ENCODE measurements around the gene CAB39L.

Gene CAB39L

DNA sequence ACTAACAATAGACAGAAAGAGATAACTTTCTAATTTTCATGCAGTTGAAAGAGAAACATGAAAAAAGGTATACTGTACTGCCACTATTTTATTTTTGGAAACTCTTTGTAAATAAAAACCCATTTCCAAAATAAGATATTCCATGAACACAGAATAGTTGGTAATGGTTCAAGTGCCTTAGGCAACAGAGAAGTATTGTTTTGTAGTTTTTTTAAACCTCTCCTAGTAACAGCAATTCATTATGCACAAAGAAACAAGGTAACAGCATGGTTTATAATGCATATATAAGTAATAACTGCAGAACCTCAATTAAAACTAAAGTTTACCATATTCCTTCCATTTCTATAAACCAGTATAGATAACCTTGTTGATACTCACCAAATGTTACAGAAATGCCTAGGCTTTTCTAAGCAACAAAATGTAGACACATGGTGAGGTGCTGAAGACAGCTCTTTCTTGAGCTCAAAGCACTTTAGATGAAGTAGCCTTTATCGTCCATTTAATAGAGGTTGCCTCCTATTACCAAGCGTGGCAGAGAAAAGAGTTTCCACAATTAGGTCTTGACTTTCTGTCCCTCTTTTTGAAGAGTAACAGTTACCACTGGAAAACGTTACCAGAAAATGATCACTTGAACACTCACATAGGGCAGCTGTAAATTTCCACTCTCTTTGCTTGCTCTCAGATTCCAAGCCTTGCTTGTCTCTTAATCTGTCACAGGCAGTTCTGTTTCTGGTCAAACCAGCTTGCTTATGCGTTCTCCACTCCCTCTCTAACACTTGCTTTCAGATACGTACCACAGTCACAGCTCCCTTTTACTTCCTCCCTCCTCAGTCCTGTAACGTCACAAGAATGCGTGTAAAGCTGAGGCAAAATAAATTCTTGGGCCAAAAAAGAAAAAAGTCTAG, 42.9 kb downstream of the CAB39L start:
- peak; percentile 69 for DNase-seq (ENCODE audit: low spot score)

GRCh38 chr13:49399801-49400472, 43.9 kb downstream of the CAB39L start:
- DNase-seq (ENCODE audit: low spot score), result no peak

DNA sequence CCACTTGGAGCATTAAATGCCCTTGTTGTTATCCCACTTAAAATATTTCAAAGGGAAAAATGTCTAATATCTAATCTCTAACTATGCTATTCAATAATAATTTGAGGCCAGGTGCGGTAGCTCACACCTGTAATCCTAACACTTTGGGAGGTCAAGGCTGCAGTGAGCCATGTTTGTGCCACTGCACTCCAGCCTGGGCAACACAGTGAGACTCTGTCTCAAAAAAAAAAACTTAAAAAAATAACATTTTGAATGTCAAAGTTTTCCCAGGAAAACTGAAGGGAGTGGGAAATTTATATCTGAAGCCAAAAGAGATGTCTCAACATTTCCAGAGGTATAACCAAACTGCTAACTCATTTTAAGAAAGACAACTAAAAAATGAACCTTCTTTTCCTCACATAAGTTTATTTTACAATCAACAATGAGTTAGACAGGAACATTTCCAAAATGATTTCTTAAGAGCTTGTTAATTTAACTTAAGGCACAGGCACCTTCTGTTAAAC, 47.9 kb downstream of the CAB39L start:
- DNase-seq (ENCODE audit: low spot score), result no peak

DNA sequence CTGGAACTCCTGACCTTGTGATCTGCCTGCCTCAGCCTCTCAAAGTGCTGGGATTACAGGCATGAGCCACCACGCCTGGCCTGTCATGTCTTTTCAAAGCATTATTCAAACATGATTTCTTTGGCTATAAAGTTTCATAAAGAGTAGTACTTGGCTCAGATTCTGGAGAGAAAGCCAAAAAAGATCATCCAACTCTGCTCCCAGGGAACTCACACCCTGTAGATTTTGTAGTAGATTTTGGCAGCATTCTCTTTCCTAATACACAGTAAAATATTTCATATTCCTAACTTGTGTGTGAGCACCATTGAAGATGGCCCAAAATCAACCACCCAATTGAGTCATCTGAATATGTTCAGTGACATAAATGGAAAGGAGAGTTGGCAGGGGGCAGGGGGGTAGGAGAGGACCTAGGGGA, 48.4 kb downstream of the CAB39L start:
- DNase-seq (ENCODE audit: low spot score), result no peak

- no peak for DNase-seq (ENCODE audit: low spot score)
Measured at GRCh38 chr13:49388091-49388635, 55.7 kb downstream of the CAB39L start.

- DNase-seq (ENCODE audit: low spot score), result no peak
Measured at GRCh38 chr13:49386664-49387063, 57.2 kb downstream of the CAB39L start.

DNA sequence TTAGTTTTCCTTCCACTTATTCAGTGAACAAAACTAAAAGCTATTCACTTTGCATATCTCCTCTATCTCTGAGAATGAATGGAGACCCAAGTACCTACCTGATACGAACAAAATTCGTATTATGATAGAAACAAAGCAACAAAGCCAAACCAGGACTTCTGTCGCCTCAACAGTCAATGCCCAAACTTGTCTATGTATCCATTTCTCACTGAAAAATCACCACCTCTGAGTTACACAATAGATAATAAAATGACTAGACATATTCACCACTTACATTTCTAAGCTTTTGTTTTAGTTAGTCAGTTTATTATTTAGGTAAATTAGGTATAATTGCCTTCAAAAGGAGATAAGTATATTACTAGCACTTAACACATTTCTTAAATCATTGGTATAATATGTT, 67.7 kb downstream of the CAB39L start:
- no peak for DNase-seq (ENCODE audit: low spot score)

DNA sequence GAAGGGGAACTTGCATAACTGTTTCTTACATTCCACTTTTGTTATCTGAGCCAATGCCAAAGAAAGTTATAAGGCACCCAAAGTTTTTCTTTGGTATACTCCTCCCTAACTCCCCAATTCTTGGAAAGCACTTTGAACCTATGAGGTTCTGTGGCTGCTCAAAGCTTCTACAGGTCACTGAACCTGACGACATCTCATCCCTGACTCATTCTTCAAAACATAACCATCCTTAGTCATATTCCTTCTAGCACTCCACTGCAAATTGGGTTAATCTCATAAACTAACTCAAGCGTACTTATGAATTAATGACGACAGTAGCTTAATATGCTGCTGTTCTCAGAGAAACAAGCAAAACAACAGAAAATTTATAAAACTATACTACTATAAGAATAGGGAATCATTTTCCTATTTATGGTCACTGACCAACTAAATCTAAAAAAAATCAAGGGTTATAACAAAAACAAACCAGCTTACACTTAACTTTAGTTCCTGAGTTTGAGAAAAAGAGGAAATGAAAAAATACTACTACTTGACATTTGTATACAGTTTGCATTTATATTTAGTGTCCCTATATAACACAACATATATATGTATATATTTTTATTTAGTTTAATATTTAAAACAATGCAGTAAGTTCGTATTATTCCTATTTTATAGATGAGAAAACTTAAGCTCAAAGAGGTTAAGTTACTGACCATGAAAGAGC, 69.1 kb downstream of the CAB39L start:
- no peak for DNase-seq (ENCODE audit: low spot score)

DNA sequence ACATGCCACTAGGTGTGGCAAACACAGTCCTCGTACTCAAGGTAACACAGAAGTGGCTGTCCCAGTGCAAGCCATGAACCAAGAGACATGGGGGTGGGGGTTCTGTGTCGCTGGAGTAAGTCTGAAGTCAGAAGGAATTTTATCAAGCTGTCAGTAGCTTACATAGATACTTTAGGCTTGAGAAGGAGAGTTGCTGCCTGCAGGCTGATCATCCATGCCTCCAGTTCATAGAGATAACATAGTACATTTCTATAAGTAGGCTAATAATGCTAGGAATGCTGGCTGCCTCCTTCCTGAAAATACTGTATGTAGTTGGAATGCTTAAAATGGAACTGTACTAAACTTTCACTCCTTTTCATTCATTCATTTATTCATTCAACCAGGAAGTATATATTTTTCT, 70.1 kb downstream of the CAB39L start:
- no peak for DNase-seq (ENCODE audit: low spot score)

- DNase-seq (ENCODE audit: low spot score), result no peak
Measured at GRCh38 chr13:49371943-49372613, 71.8 kb downstream of the CAB39L start.

GRCh38 chr13:49370371-49370770, 73.5 kb downstream of the CAB39L start:
- DNase-seq (ENCODE audit: low spot score), result peak; percentile 18

DNA sequence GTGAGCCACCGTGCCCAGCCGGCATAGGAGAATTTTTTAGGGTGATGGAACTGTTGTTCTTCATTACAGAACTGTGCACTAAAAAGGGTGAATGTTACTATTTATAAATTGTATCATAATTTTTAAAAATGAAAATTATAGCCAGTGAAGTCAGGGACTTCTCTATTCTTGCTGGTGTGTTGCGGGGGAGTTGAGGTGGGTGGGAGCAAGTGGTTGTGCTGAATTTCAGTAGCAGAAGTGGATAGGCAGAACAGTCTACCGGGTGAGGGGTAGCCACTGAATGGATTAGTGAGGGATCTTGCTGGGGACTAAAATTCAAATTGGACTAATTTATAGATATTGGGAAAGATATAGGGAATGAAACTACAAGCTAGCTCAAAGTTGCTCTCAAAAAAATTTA, 74.0 kb downstream of the CAB39L start:
- DNase-seq (ENCODE audit: low spot score), result no peak

DNA sequence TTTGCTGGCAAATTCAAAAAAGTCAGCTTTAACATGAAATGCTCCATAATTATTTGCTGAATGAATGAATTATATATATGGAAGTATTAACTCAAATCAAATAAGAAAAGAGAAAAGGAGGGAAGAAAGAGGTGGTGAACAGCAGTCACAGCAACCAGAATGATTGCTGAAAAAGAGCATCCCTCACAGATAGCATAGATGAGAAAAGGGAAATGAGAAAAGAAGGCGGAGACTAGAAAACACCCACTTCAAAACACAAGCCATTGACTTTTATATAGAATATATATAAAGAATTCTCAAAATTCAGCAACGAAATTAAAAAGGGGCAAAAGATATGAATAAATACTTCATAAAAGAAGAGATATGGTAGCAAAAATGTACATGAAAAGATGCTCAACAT, 75.2 kb downstream of the CAB39L start:
- DNase-seq (ENCODE audit: low spot score), result no peak

DNA sequence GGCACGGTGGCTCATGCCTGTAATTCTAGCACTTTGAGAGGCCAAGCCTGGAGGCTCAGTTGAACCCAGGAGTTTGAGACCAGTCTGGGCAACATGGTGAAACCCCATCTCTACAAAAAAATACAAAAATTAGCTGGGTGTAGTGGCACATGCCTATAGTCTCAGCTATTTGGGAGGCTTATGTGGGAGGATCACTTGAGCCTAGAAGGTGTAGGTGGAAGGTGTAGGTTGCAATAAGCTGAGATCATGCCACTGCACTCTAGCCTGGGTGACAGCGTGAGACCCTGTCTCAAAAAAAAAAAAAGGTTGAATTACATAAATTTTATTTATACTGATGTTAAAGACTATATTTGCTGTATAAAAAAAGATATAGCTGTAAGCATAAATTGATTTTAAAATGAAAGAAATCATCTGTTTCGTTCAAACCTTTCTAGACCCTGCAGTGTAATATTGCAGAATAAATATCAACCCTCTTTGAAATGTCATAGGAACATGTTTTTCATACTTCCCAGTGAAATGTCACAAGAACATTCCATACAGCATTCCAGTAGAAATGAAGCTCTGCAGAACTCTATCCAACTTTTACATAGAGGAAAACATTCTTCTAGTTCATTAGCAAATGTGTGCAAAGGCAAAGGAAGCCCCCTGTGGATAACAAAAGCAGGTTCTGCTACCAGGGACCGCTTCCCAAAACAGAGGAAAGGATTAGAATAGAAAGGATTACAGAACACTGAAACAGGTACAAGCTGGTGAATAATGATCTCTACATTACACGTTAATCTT, 76.0 kb downstream of the CAB39L start:
- no peak for DNase-seq (ENCODE audit: low spot score)

GRCh38 chr13:49366841-49367240, 77.0 kb downstream of the CAB39L start:
- DNase-seq (ENCODE audit: low spot score), result no peak

DNA sequence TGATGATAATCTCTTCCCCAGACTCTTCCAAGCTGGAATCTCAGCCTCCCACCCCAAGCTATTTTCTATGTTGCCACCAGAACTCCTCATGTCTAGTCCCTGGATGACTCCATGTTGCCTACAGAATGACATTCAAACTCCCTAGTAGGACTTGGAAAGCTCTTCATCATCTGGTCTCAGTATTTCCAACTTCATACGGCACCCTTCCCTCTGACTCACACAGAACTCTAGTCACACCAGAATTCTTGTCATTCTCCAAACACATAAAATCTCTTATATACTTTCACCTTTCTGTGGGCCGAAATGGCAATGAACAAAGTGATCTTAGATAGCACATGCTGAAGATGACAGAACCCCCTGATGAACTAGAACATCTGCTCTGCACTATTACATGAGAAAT, 86.2 kb downstream of the CAB39L start:
- no peak for DNase-seq (ENCODE audit: low spot score)

- no peak for DNase-seq (ENCODE audit: low spot score)
Measured at GRCh38 chr13:49356223-49356622, 87.6 kb downstream of the CAB39L start.

- no peak for DNase-seq (ENCODE audit: low spot score)
Measured at GRCh38 chr13:49354719-49355118, 89.1 kb downstream of the CAB39L start.

DNA sequence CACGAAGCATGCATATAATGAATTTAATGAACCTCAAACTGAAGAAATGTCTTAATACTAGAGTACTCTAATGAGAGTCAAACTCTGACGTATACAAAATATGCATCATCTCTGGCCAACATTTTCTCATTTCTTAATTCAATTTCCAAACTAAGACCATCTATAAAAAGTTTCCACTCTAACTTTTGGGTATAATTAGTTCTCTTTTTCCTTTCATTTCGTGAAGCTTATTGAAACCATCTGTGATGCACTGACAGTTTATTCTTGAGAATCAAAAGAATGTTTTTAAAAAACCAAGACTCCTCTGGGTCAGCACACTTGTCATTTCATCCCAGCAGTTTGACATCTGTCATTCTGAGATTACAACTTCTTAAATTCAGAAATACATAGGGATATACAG, 90.0 kb downstream of the CAB39L start:
- no peak for DNase-seq (ENCODE audit: low spot score)

GRCh38 chr13:49351871-49352270, 92.0 kb downstream of the CAB39L start:
- no peak for DNase-seq (ENCODE audit: low spot score)

DNA sequence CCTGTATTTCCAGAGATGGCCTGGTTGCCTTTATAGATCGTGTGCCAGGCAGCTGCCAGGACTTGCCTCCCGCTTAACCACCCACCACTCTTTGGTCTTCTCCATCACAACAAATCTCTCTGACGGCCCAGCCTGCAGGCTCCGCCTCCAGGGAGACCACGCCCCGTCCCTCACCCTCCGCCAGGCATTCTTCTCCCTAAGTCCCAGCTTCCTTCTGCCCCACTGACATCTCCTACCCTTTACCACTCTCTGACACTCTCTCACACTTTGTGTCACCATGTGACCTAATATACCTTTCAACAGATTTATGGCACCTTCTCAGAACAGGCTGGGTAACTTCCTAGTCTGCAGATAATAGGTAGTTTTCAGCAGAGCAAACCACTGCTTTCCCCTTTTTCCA, 95.1 kb downstream of the CAB39L start:
- DNase-seq (ENCODE audit: low spot score), result no peak

All from SK-N-DZ (cell line).